Spleen (tissue), 7 donors: ENCODE data around the gene CSGALNACT2.

ENCODE experiments used
- CTCF ChIP-seq, 11 experiments: fragments of 200-600 bp in 7 of 11; fragments of 450-650 bp in 4 of 11; sonication (generic) in 4 of 11; IDR thresholded peaks in 8 of 11; conservative IDR thresholded peaks in 3 of 11; 1 replicate in 7 of 11; 2 replicates in 4 of 11; pipeline versions ENCODE4 v1.4.0 to v1.8.0; 2016 to 2021; ENCODE audit warnings: antibody characterized with exemption in 11 of 11, inconsistent platforms in 4 of 11, mild to moderate bottlenecking in 1 of 11
- POLR2A ChIP-seq, 3 donors: fragments of 450-650 bp; IDR thresholded peaks; one replicate each; pipeline ENCODE4 v1.5.1; 2017; ENCODE audit warnings: antibody characterized with exemption in 3 of 3, mild to moderate bottlenecking in 1 of 3
- donor health status: DM: no; HTN: no; CAD: no; lungs with moderate emphysema.
- donor health status: DM: no; HTN: no; CAD: no.
- donor health status: DM: no; HTN: no; CAD: no.

DNA sequence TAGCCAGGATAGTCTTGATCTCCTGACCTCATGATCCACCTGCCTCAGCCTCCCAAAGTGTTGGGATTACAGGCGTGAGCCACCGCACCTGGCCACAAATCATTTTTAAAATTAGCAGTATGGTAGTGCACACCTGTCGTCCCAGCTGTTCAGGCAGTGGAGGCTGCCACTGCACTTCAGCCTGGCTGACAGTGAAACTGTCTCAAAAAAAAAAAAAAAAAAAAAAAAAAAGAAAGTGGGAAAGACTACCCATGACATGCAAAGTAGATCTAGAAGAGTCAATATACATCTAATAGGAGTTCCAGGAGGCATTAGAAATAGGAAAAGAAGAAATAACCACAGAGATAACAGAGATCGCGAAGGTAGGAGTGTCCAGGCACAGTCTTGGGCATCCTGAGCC is 3.2 kb downstream of the CSGALNACT2 start:
- TF ChIP-seq CTCF (IDR thresholded peaks at IDR 0.05 in 8 of 11, conservative IDR thresholded peaks at IDR 0.05 in 3 of 11) (no peak), POLR2A (IDR thresholded peaks at IDR 0.05) (no peak)
